Measurements from ENCODE around the gene DOK4.

DOK4 gene

GRCh38 chr16:57493767-57494166 lies 7.5 kb upstream of the DOK4 start:
- no peaks in the 10 kb centered on the region for H3K9me3 ChIP-seq (ENCODE audit: control insufficient read depth, low read length)
- no peak overlapping the region for H4K8ac ChIP-seq (ENCODE audit: low read length)
- H3K79me1 ChIP-seq (replicated peaks; ENCODE audit: low read length, poor library complexity, severe bottlenecking) = no peaks in the 10 kb centered on the region
- 96% methylated on average over 4 of the region's 4 CpGs for WGBS
- H2BK12ac ChIP-seq (ENCODE audit: low read length in 2 of 2) = no peak overlapping the region
- no peak overlapping the region for H3K27ac ChIP-seq (ENCODE audit: low read length, poor library complexity, severe bottlenecking)
- H3K9ac ChIP-seq (ENCODE audit: low read length) = no peak overlapping the region
- no peaks in the 10 kb centered on the region for H3K36me3 ChIP-seq (ENCODE audit: control insufficient read depth in 1 of 2, insufficient read depth in 2 of 2, low read depth in 1 of 2, low read length in 2 of 2)
- H3K4ac ChIP-seq (ENCODE audit: low read depth in 1 of 2, low read length in 2 of 2) = no peak overlapping the region
- H3K27me3 ChIP-seq (ENCODE audit: control insufficient read depth in 1 of 2, insufficient read depth in 1 of 2, low read length in 2 of 2) = peaks cover 0 to 14% of the 10 kb centered on the region in 2 experiments
- no peak overlapping the region for H3K4me3 ChIP-seq (ENCODE audit: insufficient read depth in 1 of 2, low read depth in 1 of 2, low read length in 2 of 2)
- no peak overlapping the region for H4K91ac ChIP-seq (ENCODE audit: low read length)
- H2BK15ac ChIP-seq (ENCODE audit: low read depth, poor library complexity, severe bottlenecking) = no peak overlapping the region
- H2AFZ ChIP-seq (ENCODE audit: low read depth, low read length) = no peak overlapping the region
- H2BK5ac ChIP-seq (ENCODE audit: low read depth, low read length, poor library complexity, severe bottlenecking) = no peak overlapping the region
- H2AK5ac ChIP-seq (ENCODE audit: low read length, severe bottlenecking) = no peak overlapping the region
- H3K18ac ChIP-seq (ENCODE audit: low read depth in 1 of 2, low read length in 2 of 2) = no peak overlapping the region
- H3K4me2 ChIP-seq (ENCODE audit: low read length, poor library complexity, severe bottlenecking) = no peak overlapping the region
- no peaks in the 10 kb centered on the region for H3K4me1 ChIP-seq (ENCODE audit: control insufficient read depth, insufficient read depth, low read depth, low read length)
- no peak for DNase-seq
- H3K23ac ChIP-seq (ENCODE audit: low read length in 2 of 2) = no peak overlapping the region
- H3K14ac ChIP-seq (ENCODE audit: low read length in 2 of 2) = no peak overlapping the region
- H2BK120ac ChIP-seq (ENCODE audit: low read depth, low read length) = no peak overlapping the region

DNA sequence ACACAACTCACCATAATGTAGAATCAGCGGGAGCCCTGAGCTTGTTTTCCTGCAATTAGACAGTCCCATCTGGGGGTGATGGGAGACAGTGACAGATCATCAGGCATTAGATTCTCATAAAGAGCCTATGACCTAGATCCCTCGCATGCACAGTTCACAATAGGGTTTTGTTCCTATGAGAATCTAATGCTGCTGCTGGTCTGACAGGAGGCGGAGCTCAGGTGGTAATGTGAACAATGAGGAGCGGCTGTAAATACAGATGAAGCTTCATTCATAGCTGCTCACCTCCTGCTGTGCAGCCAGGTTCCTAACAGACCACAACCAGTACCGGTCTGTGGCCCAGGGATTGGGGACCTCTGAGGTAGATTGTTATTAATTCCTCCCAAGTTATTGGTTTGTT lies 2.9 kb upstream of the DOK4 start:
- no peak overlapping the region for H3K23ac ChIP-seq (ENCODE audit: low read length in 2 of 2)
- H3K36me3 ChIP-seq (ENCODE audit: control insufficient read depth in 1 of 2, insufficient read depth in 2 of 2, low read depth in 1 of 2, low read length in 2 of 2) = no peaks in the 10 kb centered on the region
- no peak for DNase-seq
- H3K4me3 ChIP-seq (ENCODE audit: insufficient read depth in 1 of 2, low read depth in 1 of 2, low read length in 2 of 2) = no peak overlapping the region
- no peak overlapping the region for H3K14ac ChIP-seq (ENCODE audit: low read length in 2 of 2)
- H3K27me3 ChIP-seq (ENCODE audit: control insufficient read depth in 1 of 2, insufficient read depth in 1 of 2, low read length in 2 of 2) = peaks cover 0 to 2% of the 10 kb centered on the region in 2 experiments
- peaks cover 10% of the 10 kb centered on the region for H3K79me1 ChIP-seq (replicated peaks; ENCODE audit: low read length, poor library complexity, severe bottlenecking)
- H2BK120ac ChIP-seq (ENCODE audit: low read depth, low read length) = no peak overlapping the region
- H3K27ac ChIP-seq (ENCODE audit: low read length, poor library complexity, severe bottlenecking) = no peak overlapping the region
- H4K91ac ChIP-seq (ENCODE audit: low read length) = no peak overlapping the region
- no peak overlapping the region for H2AFZ ChIP-seq (ENCODE audit: low read depth, low read length)
- peaks cover 24% of the 10 kb centered on the region for H3K4me1 ChIP-seq (ENCODE audit: control insufficient read depth, insufficient read depth, low read depth, low read length)
- H3K4me2 ChIP-seq (ENCODE audit: low read length, poor library complexity, severe bottlenecking) = no peak overlapping the region
- H3K4ac ChIP-seq (ENCODE audit: low read depth in 1 of 2, low read length in 2 of 2) = no peak overlapping the region
- H3K9ac ChIP-seq (ENCODE audit: low read length) = no peak overlapping the region
- no peak overlapping the region for H3K18ac ChIP-seq (ENCODE audit: low read depth in 1 of 2, low read length in 2 of 2)
- H2AK5ac ChIP-seq (ENCODE audit: low read length, severe bottlenecking) = no peak overlapping the region
- no peak overlapping the region for H2BK5ac ChIP-seq (ENCODE audit: low read depth, low read length, poor library complexity, severe bottlenecking)
- H2BK15ac ChIP-seq (ENCODE audit: low read depth, poor library complexity, severe bottlenecking) = no peak overlapping the region
- 98% methylated on average over 5 of the region's 5 CpGs for WGBS
- H3K9me3 ChIP-seq (ENCODE audit: control insufficient read depth, low read length) = no peaks in the 10 kb centered on the region
- no peak overlapping the region for H4K8ac ChIP-seq (ENCODE audit: low read length)
- H2BK12ac ChIP-seq (ENCODE audit: low read length in 2 of 2) = no peak overlapping the region

- DNase-seq = no peak
- Histone ChIP-seq H3K79me1 (replicated peaks; ENCODE audit: low read length, poor library complexity, severe bottlenecking) (peaks cover 16% of the 10 kb centered on the region), H3K23ac (ENCODE audit: low read length in 2 of 2) (no peak overlapping the region), H3K27ac (ENCODE audit: low read length, poor library complexity, severe bottlenecking) (no peak overlapping the region), H3K9me3 (ENCODE audit: control insufficient read depth, low read length) (no peaks in the 10 kb centered on the region), H4K8ac (ENCODE audit: low read length) (peak overlapping the region; percentile 99), H2BK12ac (ENCODE audit: low read length in 2 of 2) (peak overlapping the region; percentile 51 to 93), H3K27me3 (ENCODE audit: control insufficient read depth in 1 of 2, insufficient read depth in 1 of 2, low read length in 2 of 2) (no peaks in the 10 kb centered on the region), H4K91ac (ENCODE audit: low read length) (peak overlapping the region; percentile 92), H3K4me3 (ENCODE audit: insufficient read depth in 1 of 2, low read depth in 1 of 2, low read length in 2 of 2) (peak overlapping the region in 1 of 2 experiments; percentile 70), H3K4me1 (ENCODE audit: control insufficient read depth, insufficient read depth, low read depth, low read length) (peaks cover 27% of the 10 kb centered on the region), H2BK120ac (ENCODE audit: low read depth, low read length) (peak overlapping the region; percentile 65), H3K36me3 (ENCODE audit: control insufficient read depth in 1 of 2, insufficient read depth in 2 of 2, low read depth in 1 of 2, low read length in 2 of 2) (peaks cover 0 to 5% of the 10 kb centered on the region in 2 experiments), H3K18ac (ENCODE audit: low read depth in 1 of 2, low read length in 2 of 2) (peak overlapping the region; percentile 81 to 90), H3K9ac (ENCODE audit: low read length) (peak overlapping the region; percentile 59), H2BK15ac (ENCODE audit: low read depth, poor library complexity, severe bottlenecking) (peak overlapping the region; percentile 99), H3K4ac (ENCODE audit: low read depth in 1 of 2, low read length in 2 of 2) (peak overlapping the region in 1 of 2 experiments; percentile 4), H2BK5ac (ENCODE audit: low read depth, low read length, poor library complexity, severe bottlenecking) (no peak overlapping the region), H3K4me2 (ENCODE audit: low read length, poor library complexity, severe bottlenecking) (peak overlapping the region; percentile 93), H3K14ac (ENCODE audit: low read length in 2 of 2) (peak overlapping the region in 1 of 2 experiments; percentile 44), H2AFZ (ENCODE audit: low read depth, low read length) (peak overlapping the region; percentile 83), H2AK5ac (ENCODE audit: low read length, severe bottlenecking) (no peak overlapping the region)
- WGBS = 61% methylated on average over 8 of the region's 8 CpGs
Measured at GRCh38 chr16:57486858-57487834, 853 bp upstream of the DOK4 start.
